H1 (cell line): ENCODE results near the gene DSTN. TPM values are rescaled to one million over a fixed set of nuclear protein-coding genes. Genes with fewer than 3 reads are reported as not detected.

Experiments
- CTCF ChIA-PET: fragments of 300-600 bp; sonication (Branson Sonifier 250); formaldehyde crosslinking; loops from one replicate; lab custom pipeline; 2021; ENCODE audit not compliant: partially characterized antibody; lab: Charles Lee
- POLR2A ChIA-PET: fragments of 300-600 bp; sonication (Branson Sonifier 250); formaldehyde crosslinking; loops from one replicate; lab custom pipeline; 2021; ENCODE audit warnings: inconsistent platforms; ENCODE audit not compliant: partially characterized antibody; lab: Charles Lee
- DNase-seq, 2 experiments: peaks; one replicate each; pipeline versions ENCODE4 v3.0.0 to v3.0.0-alpha.2; 2010 to 2022; ENCODE audit warnings: low spot score in 2 of 2, low read depth in 1 of 2, mixed read lengths in 1 of 2
- FAIRE-seq: peaks from 2 replicates; lab custom pipeline; 2011; peaks lifted over from hg19 to GRCh38; lab: Jason Lieb, UNC
- H2AFZ ChIP-seq: 2 replicates; pipeline ENCODE4 v1.8.1; 2012; ENCODE audit warnings: low read length, inconsistent platforms
- H2AK5ac ChIP-seq: 2 replicates; pipeline ENCODE4 v1.6.1; 2013; ENCODE audit warnings: low read depth, low read length
- H2BK120ac ChIP-seq: replicated peaks from 2 replicates; pipeline ENCODE3; 2013; ENCODE audit warnings: low read depth, low read length, inconsistent platforms
- H2BK12ac ChIP-seq: 2 replicates; pipeline ENCODE4 v1.6.1; 2013; ENCODE audit warnings: low read depth, low read length
- H2BK15ac ChIP-seq: 2 replicates; pipeline ENCODE4 v1.6.1; 2013; ENCODE audit warnings: low read length
- H2BK20ac ChIP-seq: 2 replicates; pipeline ENCODE4 v1.6.1; 2013; ENCODE audit warnings: low read length
- H2BK5ac ChIP-seq: 2 replicates; pipeline ENCODE4 v1.6.1; 2013; ENCODE audit warnings: low read depth, low read length
- H3K14ac ChIP-seq: 2 replicates; pipeline ENCODE4 v1.6.1; 2013; ENCODE audit warnings: inconsistent platforms; ENCODE audit not compliant: insufficient read length
- H3K18ac ChIP-seq: 2 replicates; pipeline ENCODE4 v1.6.1; 2013; ENCODE audit warnings: low read length; ENCODE audit errors: extremely low read depth
- H3K23ac ChIP-seq: 2 replicates; pipeline ENCODE4 v1.6.1; 2013; ENCODE audit warnings: inconsistent platforms; ENCODE audit not compliant: insufficient read length
- H3K23me2 ChIP-seq: 2 replicates; pipeline ENCODE4 v1.6.1; 2013; ENCODE audit warnings: low read depth, low read length
- H3K27ac ChIP-seq: 2 replicates; pipeline ENCODE4 v1.6.1; 2011; ENCODE audit warnings: low read depth, low read length, inconsistent platforms
- H3K27me3 ChIP-seq, 4 experiments: replicated peaks in 1 of 4; 1 replicate in 1 of 4; 2 replicates in 3 of 4; pipeline versions ENCODE4 v1.6.1 to v1.8.1; 2011 to 2013; ENCODE audit warnings: low read length in 3 of 4, mild to moderate bottlenecking in 3 of 4, inconsistent platforms in 2 of 4, mixed read lengths in 2 of 4, moderate library complexity in 1 of 4; ENCODE audit not compliant: control insufficient read depth in 3 of 4, insufficient read depth in 3 of 4; ENCODE audit errors: extremely low read depth in 1 of 4
- H3K36me3 ChIP-seq, 4 experiments: 2 replicates each; pipeline versions ENCODE4 v1.6.1 to v1.8.1; 2011 to 2013; ENCODE audit warnings: mild to moderate bottlenecking in 4 of 4, low read length in 3 of 4, moderate library complexity in 2 of 4, control low read depth in 1 of 4, inconsistent platforms in 1 of 4; ENCODE audit not compliant: insufficient read depth in 4 of 4, control insufficient read depth in 2 of 4
- H3K4ac ChIP-seq: replicated peaks from 2 replicates; pipeline ENCODE3; 2013; ENCODE audit warnings: low read length, low read depth, mixed read lengths, inconsistent platforms; ENCODE audit not compliant: insufficient read length
- H3K4me1 ChIP-seq, 4 experiments: replicated peaks in 1 of 4; 1 replicate in 1 of 4; 2 replicates in 3 of 4; pipeline versions ENCODE4 v1.6.1 to v1.8.1; 2011 to 2013; ENCODE audit warnings: low read length in 3 of 4, inconsistent platforms in 2 of 4, mixed read lengths in 1 of 4; ENCODE audit not compliant: insufficient read depth in 4 of 4, control insufficient read depth in 3 of 4
- H3K4me2 ChIP-seq, 2 experiments: 2 replicates each; pipeline versions ENCODE4 v1.6.1 to v1.8.1; 2011 to 2013; ENCODE audit warnings: low read depth in 2 of 2, low read length in 2 of 2, control low read depth in 1 of 2, inconsistent platforms in 1 of 2, mild to moderate bottlenecking in 1 of 2; ENCODE audit not compliant: insufficient read depth in 1 of 2
- H3K4me3 ChIP-seq, 4 experiments: fragments of 200-600, 300-600 bp in 1 of 4; sonication (generic), shearing (Covaris generic), sonication (Bioruptor Twin) in 1 of 4; 2 replicates each; pipeline versions ENCODE4 v1.5.1 to v1.8.1; 2011 to 2016; ENCODE audit warnings: low read length in 4 of 4, low read depth in 3 of 4, control low read depth in 2 of 4, inconsistent platforms in 2 of 4, mild to moderate bottlenecking in 2 of 4, mixed read lengths in 1 of 4, moderate library complexity in 1 of 4; ENCODE audit not compliant: insufficient read depth in 2 of 4; ENCODE audit errors: extremely low read depth in 1 of 4
- H3K56ac ChIP-seq: replicated peaks from 2 replicates; pipeline ENCODE3; 2013; ENCODE audit warnings: low read depth, mild to moderate bottlenecking, mixed read lengths, low read length, inconsistent platforms; ENCODE audit not compliant: insufficient read length
- H3K79me1 ChIP-seq: 2 replicates; pipeline ENCODE4 v1.6.1; 2013; ENCODE audit warnings: low read depth, low read length, control low read depth
- H3K79me2 ChIP-seq, 2 experiments: 2 replicates each; pipeline versions ENCODE4 v1.6.1 to v1.8.1; 2012 to 2013; ENCODE audit warnings: low read length in 2 of 2, mild to moderate bottlenecking in 2 of 2, inconsistent platforms in 1 of 2; ENCODE audit not compliant: insufficient read depth in 2 of 2, control insufficient read depth in 1 of 2
- H3K9ac ChIP-seq, 4 experiments: replicated peaks in 1 of 4; 1 replicate in 1 of 4; 2 replicates in 3 of 4; pipeline versions ENCODE4 v1.6.1 to v1.8.1; 2011 to 2013; ENCODE audit warnings: low read depth in 3 of 4, low read length in 3 of 4, control low read depth in 2 of 4, mild to moderate bottlenecking in 2 of 4, moderate library complexity in 2 of 4, inconsistent platforms in 1 of 4; ENCODE audit errors: extremely low read depth in 1 of 4
- H3K9me3 ChIP-seq, 2 experiments: 2 replicates each; pipeline versions ENCODE4 v1.6.1 to v1.8.1; 2012 to 2013; ENCODE audit warnings: mild to moderate bottlenecking in 2 of 2, moderate library complexity in 2 of 2, control low read depth in 1 of 2, inconsistent platforms in 1 of 2, low read depth in 1 of 2, low read length in 1 of 2, mixed read lengths in 1 of 2; ENCODE audit not compliant: insufficient read depth in 2 of 2
- H4K20me1 ChIP-seq, 2 experiments: replicated peaks in 1 of 2; 2 replicates each; pipeline versions ENCODE3 to v1.8.1; 2011 to 2013; ENCODE audit warnings: inconsistent platforms in 2 of 2, low read length in 2 of 2, mild to moderate bottlenecking in 1 of 2; ENCODE audit not compliant: insufficient read depth in 2 of 2, control insufficient read depth in 1 of 2
- H4K5ac ChIP-seq: 2 replicates; pipeline ENCODE4 v1.6.1; 2013; ENCODE audit warnings: low read length, low read depth, mixed read lengths, inconsistent platforms; ENCODE audit not compliant: insufficient read length
- H4K8ac ChIP-seq: 2 replicates; pipeline ENCODE4 v1.8.0; 2013; ENCODE audit warnings: mild to moderate bottlenecking, moderate library complexity, low read length, inconsistent platforms; ENCODE audit not compliant: insufficient read depth; ENCODE audit errors: extremely low read depth
- H4K91ac ChIP-seq: replicated peaks from 2 replicates; pipeline ENCODE3; 2013; ENCODE audit warnings: low read length, mixed read lengths, inconsistent platforms; ENCODE audit not compliant: insufficient read length
- GTF2F1 ChIP-seq: IDR thresholded peaks from 2 replicates; pipeline ENCODE4 v1.6.1; 2012; ENCODE audit warnings: low read depth, low read length, improper control_type of control experiment, borderline replicate concordance
- WGBS, 2 experiments: shearing (Covaris generic) in 1 of 2; methylation state at CpG; one replicate each; pipeline versions ENCODE4 v1.1.6 to v1.1.7; 2013 to 2015; ENCODE audit warnings: low lambda C conversion rate in 2 of 2, mixed read lengths in 2 of 2, inconsistent platforms in 1 of 2, low coverage in 1 of 2, missing lambda C conversion rate in 1 of 2; ENCODE audit not compliant: insufficient replicate concordance in 2 of 2, insufficient coverage in 1 of 2, insufficient read length in 1 of 2; ENCODE audit errors: extremely low coverage in 1 of 2, missing lambda C conversion rate in 1 of 2; 5-methylcytosine and 5-hydroxymethylcytosine counted together
- polyA plus RNA-seq, 7 experiments: library from polyadenylated mRNA; depleted of rRNA in 3 of 7; stranded (reverse) in 5 of 7; unstranded in 2 of 7; fragments of >200 nt in 5 of 7; fragments of 200-250 nt in 2 of 7; gene quantifications; 1 replicate in 5 of 7; 2 replicates in 1 of 7; 4 replicates in 1 of 7; pipeline versions ENCODE4 v1.2.1 to v1.2.3, GENCODE V29; 2011 to 2013; ENCODE audit warnings: missing spikeins in 2 of 7, mixed read lengths in 2 of 7
- total RNA-seq: library from RNA; stranded (reverse); fragmentation: NEBNext Ultra II Directional; extraction: Animal tissue kit (Norgen Biotek cat#: 25700); gene quantifications from 2 replicates; pipeline ENCODE4 v1.2.1, GENCODE V29; 2021

The DSTN gene
- total and polyA plus RNA-seq, 2 of the 8 experiments (the other 6 are each of a cell fraction or from before 2014, with no cell fraction given): 43.3 to 208 TPM

DNA sequence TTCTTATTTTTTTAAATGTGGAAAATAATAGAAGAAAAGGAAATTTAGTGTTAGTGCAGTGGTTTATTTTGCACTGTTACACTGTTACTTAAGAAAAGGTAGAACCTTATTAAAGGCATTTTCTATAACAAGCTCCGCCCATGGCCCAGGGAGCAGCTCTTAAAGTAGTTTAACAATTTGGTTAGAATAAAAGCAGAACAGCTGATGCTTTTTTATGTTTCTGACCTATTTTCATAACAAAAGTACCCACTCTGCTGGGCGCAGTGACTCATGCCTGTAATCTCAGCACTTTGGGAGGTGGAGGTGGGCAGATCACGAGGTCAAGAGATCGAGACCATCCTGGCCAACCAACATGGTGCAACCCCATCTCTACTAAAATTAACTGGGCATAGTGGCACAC lies 32.6 kb downstream of the DSTN start:
- Histone ChIP-seq H3K9ac (no peak overlapping the region), H2AFZ (no peak overlapping the region), H2BK120ac (no peak overlapping the region), H3K23ac (no peak overlapping the region), H3K56ac (no peak overlapping the region), H3K14ac (no peak overlapping the region), H3K4me1 (peaks cover 0 to 15% (median 9%) of the 10 kb centered on the region in 4 experiments; a peak in 6 of 7 replicates), H4K8ac (no peak overlapping the region), H3K27ac (no peak overlapping the region), H3K18ac (0 out of 2 replicates have a peak overlapping the region, but pooled peaks have one; percentile 92), H2BK12ac (no peak overlapping the region; the same call in 1 of the 2 replicates), H3K79me2 (peaks cover 5 to 31% of the 10 kb centered on the region in 2 experiments), H3K27me3 (no peaks in the 10 kb centered on the region), H2AK5ac (no peak overlapping the region), H3K4ac (no peak overlapping the region), H3K4me3 (peak overlapping the region in 1 of 4 experiments; percentile 22; a peak in 1 of 8 replicates), H3K4me2 (peak overlapping the region; percentile 43 to 69), H2BK15ac (no peak overlapping the region), H3K36me3 (peaks cover 0 to 21% (median 6%) of the 10 kb centered on the region in 4 experiments; a peak in 4 of 8 replicates), H4K91ac (no peak overlapping the region), H2BK5ac (0 out of 2 replicates have a peak overlapping the region, but pooled peaks have one; percentile 76), H2BK20ac (no peak overlapping the region), H3K79me1 (peaks cover 10% of the 10 kb centered on the region), H4K5ac (no peak overlapping the region), H3K23me2 (no peaks in the 10 kb centered on the region), H4K20me1 (peaks cover 0 to 11% of the 10 kb centered on the region in 2 experiments), H3K9me3 (no peaks in the 10 kb centered on the region)
- FAIRE-seq (no peak), DNase-seq (no peak)
- 61% methylated on average over 4 of the region's 4 CpGs; no CpG with 5 or more reads in 1 of the 2 experiments for WGBS, 2 experiments
- ChIA-PET POLR2A (interaction anchor here (1.5 to 2.1 kb wide), 6 partner anchors 12 to 97 kb away, joined by 5 to 9 read pairs (median 7); partner anchors contain the start of genes BFSP1 and DSTN), CTCF (interaction anchor here (0.6 to 4.1 kb wide), 15 partner anchors 8 to 800 kb away, joined by 3 to 15 read pairs (median 5); partner anchors contain the start of gene DSTN)
- no peak for TF ChIP-seq GTF2F1
